Measurements from ENCODE around the gene VEGFA.

GRCh38 chr6:43763812-43764522 is 6.0 kb upstream of the VEGFA start:
- no peak for TF ChIP-seq ZNF8 (CRISPR knock-in tag; IDR thresholded peaks at IDR 0.05)
- no peak for TF ChIP-seq ESRRG (CRISPR knock-in tag; IDR thresholded peaks at IDR 0.05)
- no peak for TF ChIP-seq PATZ1 (CRISPR knock-in tag; IDR thresholded peaks at IDR 0.05; ENCODE audit: borderline replicate concordance)
- no peak for TF ChIP-seq RARB (CRISPR knock-in tag; IDR thresholded peaks at IDR 0.05)
- no peak for TF ChIP-seq PPARA (CRISPR knock-in tag; IDR thresholded peaks at IDR 0.05; ENCODE audit: borderline replicate concordance)
- no peak for TF ChIP-seq ZFP3 (CRISPR knock-in tag; IDR thresholded peaks at IDR 0.05)
- TF ChIP-seq SNAI2 (CRISPR knock-in tag; IDR thresholded peaks at IDR 0.05) = no peak
- no peak for TF ChIP-seq CREB5 (CRISPR knock-in tag; IDR thresholded peaks at IDR 0.05; ENCODE audit: low read depth)
- TF ChIP-seq OSR1 (CRISPR knock-in tag; IDR thresholded peaks at IDR 0.05) = no peak
- no peak for TF ChIP-seq ZFP30 (CRISPR knock-in tag; IDR thresholded peaks at IDR 0.05)

Data from SK-N-SH treated with all-trans-retinoic acid at 6 μM for 48 hours (cell line).